Colonic mucosa (tissue), 4 donors: ENCODE results near the gene MET. TPM values are rescaled to one million over a fixed set of nuclear protein-coding genes. Genes with fewer than 3 reads are reported as not detected.

Experiments used
- DNase-seq: peaks from one replicate; pipeline ENCODE4 v3.0.0-alpha.2; 2020
- H3K27ac ChIP-seq: fragments of 200-600 bp; one replicate; pipeline ENCODE4 v1.8.0; 2021
- H3K27me3 ChIP-seq: fragments of 200-600 bp; one replicate; pipeline ENCODE4 v1.8.0; 2021
- H3K36me3 ChIP-seq: fragments of 200-600 bp; one replicate; pipeline ENCODE4 v1.8.0; 2021
- H3K4me1 ChIP-seq: fragments of 200-600 bp; one replicate; pipeline ENCODE4 v1.8.0; 2021; ENCODE audit warnings: mild to moderate bottlenecking
- H3K4me3 ChIP-seq: fragments of 200-600 bp; one replicate; pipeline ENCODE4 v1.8.0; 2021
- H3K9ac ChIP-seq, 2 donors: one replicate each; pipeline ENCODE4 v1.7.0; 2013; ENCODE audit warnings: control low read depth in 2 of 2, low read depth in 2 of 2, low read length in 2 of 2
- H3K9me3 ChIP-seq: fragments of 200-600 bp; one replicate; pipeline ENCODE4 v1.8.0; 2021
- intact Hi-C: fragments of 100-400 bp; cut with DNase I; formaldehyde crosslinking; loops from one replicate; pipeline ENCODE4 v1.14.1; 2022
- total RNA-seq, 2 donors: library from RNA; stranded (reverse); fragmentation: NEBNext Ultra II Directional in 1 of 2; extraction: Animal tissue kit (Norgen Biotek cat#: 25700) in 1 of 2; gene quantifications; one replicate each; pipeline ENCODE4 v1.2.1, GENCODE V29; 2021
- TF ChIP-seq, protein P1 (sequence below): fragments of 200-600 bp; IDR thresholded peaks from one replicate; pipeline ENCODE4 v1.8.0; 2022; ENCODE audit warnings: antibody characterized with exemption, mild to moderate bottlenecking
- donor health status: healthy.
- donor health status: DM: no; HTN: no; CAD: no.
- donor health status: DM: no; HTN: no; CAD: no.

The MET gene
- total RNA-seq, 2 donors from 2014 or later: 38.3 to 45.3 TPM

DNA sequence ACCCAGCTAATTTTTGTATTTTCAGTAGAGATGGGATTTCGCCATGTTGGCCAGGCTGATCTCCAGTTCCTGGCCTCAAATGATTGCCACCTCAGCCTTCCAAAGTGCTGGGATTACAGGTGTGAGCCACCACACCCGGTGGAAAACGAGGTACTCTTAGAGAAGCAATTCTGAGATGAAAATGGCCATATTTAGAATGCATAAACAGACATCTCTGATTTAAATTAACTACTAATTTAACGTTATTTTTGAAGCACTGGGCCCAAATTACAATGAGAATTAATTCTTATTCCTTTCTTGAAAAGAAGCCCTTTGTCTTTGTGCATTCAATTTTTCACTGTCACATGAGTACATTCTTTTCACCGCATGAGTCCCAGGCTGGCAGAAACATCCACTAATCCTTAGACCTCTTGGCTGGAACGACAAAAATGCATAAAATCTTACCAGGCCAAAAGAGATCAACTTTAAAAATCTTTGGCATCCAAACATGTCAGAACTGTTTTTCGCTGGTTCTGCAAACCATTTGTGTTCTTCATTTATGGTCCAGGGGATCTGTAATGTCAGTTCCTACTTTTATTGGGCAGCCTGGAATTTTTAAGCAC lies 130.2 kb downstream of the MET start:
- Histone ChIP-seq H3K9ac (no peak overlapping the region), H3K9me3 (no peaks in the 10 kb centered on the region), H3K27ac (peak overlapping the region; percentile 58), H3K4me1 (no peaks in the 10 kb centered on the region), H3K27me3 (no peaks in the 10 kb centered on the region), H3K36me3 (no peaks in the 10 kb centered on the region), H3K4me3 (no peak overlapping the region)
- TF ChIP-seq, protein P1, sequence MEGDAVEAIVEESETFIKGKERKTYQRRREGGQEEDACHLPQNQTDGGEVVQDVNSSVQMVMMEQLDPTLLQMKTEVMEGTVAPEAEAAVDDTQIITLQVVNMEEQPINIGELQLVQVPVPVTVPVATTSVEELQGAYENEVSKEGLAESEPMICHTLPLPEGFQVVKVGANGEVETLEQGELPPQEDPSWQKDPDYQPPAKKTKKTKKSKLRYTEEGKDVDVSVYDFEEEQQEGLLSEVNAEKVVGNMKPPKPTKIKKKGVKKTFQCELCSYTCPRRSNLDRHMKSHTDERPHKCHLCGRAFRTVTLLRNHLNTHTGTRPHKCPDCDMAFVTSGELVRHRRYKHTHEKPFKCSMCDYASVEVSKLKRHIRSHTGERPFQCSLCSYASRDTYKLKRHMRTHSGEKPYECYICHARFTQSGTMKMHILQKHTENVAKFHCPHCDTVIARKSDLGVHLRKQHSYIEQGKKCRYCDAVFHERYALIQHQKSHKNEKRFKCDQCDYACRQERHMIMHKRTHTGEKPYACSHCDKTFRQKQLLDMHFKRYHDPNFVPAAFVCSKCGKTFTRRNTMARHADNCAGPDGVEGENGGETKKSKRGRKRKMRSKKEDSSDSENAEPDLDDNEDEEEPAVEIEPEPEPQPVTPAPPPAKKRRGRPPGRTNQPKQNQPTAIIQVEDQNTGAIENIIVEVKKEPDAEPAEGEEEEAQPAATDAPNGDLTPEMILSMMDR: no peak
- no peak for DNase-seq
- intact Hi-C loops: no loop called here

- intact Hi-C loops: no loop called here
- Histone ChIP-seq H3K27ac (peak overlapping the region; percentile 58), H3K9ac (peak overlapping the region in 1 of 2 donors; percentile 28), H3K4me3 (no peak overlapping the region), H3K4me1 (no peaks in the 10 kb centered on the region), H3K36me3 (no peaks in the 10 kb centered on the region), H3K27me3 (no peaks in the 10 kb centered on the region), H3K9me3 (no peaks in the 10 kb centered on the region)
- peak; percentile 56 for DNase-seq
- TF ChIP-seq, protein P1: peak; percentile 28
Observed at GRCh38 chr7:116802746-116803152, 130.8 kb downstream of the MET start.

DNA sequence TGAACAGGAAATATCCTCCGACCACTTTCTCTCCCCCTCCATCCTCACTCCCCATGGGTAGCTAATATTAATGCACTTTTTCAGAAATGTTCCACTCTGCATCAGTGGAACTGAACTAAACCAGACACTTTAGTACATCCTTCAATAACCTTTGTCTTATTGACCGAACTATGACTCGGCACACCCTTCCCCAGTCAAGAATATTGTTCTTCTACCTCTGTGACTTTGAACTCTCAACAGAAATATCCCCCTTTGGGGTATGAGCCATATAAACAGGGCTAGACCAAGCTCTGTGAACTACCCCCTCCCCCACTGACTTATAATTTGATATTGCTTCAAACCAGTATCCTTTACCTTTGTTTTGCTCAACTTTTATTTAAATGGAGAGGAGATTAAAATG lies 132.5 kb downstream of the MET start:
- no peaks in the 10 kb centered on the region for H3K4me1 ChIP-seq
- no peaks in the 10 kb centered on the region for H3K36me3 ChIP-seq
- no peaks in the 10 kb centered on the region for H3K9me3 ChIP-seq
- TF ChIP-seq, protein P1: no peak
- no peak overlapping the region for H3K4me3 ChIP-seq
- H3K9ac ChIP-seq: no peak overlapping the region
- H3K27me3 ChIP-seq: no peaks in the 10 kb centered on the region
- H3K27ac ChIP-seq: peak overlapping the region; percentile 58
- intact Hi-C loops: no loop called here
- DNase-seq: no peak

- DNase-seq: no peak
- Histone ChIP-seq H3K36me3 (no peaks in the 10 kb centered on the region), H3K27ac (peak overlapping the region; percentile 58), H3K9ac (peak overlapping the region in 1 of 2 donors; percentile 12), H3K9me3 (no peaks in the 10 kb centered on the region), H3K4me3 (no peak overlapping the region), H3K27me3 (no peaks in the 10 kb centered on the region), H3K4me1 (no peaks in the 10 kb centered on the region)
- TF ChIP-seq, protein P1: no peak
- intact Hi-C loops: loop anchor here (5.0 kb wide), 1 partner anchor 133 kb away; the partner anchor contains the start of gene MET
Observed at GRCh38 chr7:116805100-116805544, 133.1 kb downstream of the MET start.

DNA sequence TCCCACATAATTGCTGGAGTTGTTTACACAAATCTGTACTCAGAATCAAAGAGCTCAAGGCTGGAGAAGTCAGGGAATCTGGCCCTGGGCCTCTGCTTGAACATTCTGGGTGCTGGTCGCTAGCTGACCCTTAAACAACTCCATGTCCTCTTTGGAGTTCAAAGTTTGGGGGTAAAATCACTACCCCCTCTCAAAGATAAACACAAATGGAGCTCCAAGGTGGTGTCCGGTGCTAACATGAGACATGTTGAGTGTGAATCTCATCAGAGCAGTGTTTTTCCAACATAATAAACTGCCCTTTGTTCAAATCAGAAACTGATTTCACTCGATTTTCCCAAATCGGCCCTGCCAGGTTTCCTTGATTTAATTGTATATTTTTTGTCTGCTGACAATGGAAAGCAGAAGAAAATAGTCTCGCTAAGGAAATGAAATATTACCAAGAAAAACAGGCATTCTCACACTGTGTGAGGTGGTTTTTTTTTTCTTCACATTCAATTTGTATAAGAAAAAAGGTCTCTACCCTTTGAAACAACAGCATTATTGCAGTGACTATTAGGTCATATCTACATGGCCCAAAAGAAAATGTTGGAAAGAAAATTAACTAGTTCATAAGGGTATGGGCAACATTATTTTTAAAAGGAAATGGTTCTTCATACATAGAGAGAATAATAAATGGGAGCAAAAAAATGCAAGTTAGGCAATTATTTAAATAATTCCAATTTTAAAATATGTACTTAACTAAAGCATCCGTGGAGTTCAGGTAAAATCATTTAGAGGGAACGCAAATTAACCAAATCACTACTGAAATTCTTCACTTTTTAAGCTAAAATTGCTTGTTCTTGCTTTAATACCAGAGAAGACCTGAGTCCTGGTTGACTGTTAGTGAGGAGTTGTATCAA lies 134.3 kb downstream of the MET start:
- TF ChIP-seq, protein P1: no peak
- H3K4me3 ChIP-seq: no peak overlapping the region
- intact Hi-C loops: loop anchor here (5.0 kb wide), 1 partner anchor 134 kb away; the partner anchor contains the start of gene MET
- peak overlapping the region in 1 of 2 donors; percentile 12 for H3K9ac ChIP-seq
- H3K9me3 ChIP-seq: no peaks in the 10 kb centered on the region
- DNase-seq: no peak
- no peaks in the 10 kb centered on the region for H3K36me3 ChIP-seq
- H3K27me3 ChIP-seq: no peaks in the 10 kb centered on the region
- peaks cover 5% of the 10 kb centered on the region for H3K4me1 ChIP-seq
- H3K27ac ChIP-seq: no peak overlapping the region
